Fibroblast of the aortic adventitia (primary cell): Measurements from ENCODE around the gene DNAH7. TPM values are rescaled to one million over a fixed set of nuclear protein-coding genes. Genes with fewer than 3 reads are reported as not detected.

ENCODE experiments used
- DNase-seq: peaks from one replicate; pipeline ENCODE4 v3.0.0-alpha.2; 2010; ENCODE audit warnings: low read depth
- H3K4me3 ChIP-seq: 2 replicates; pipeline ENCODE4 v1.5.1; 2011; ENCODE audit warnings: low read depth, mild to moderate bottlenecking, control low read depth, low read length, moderate library complexity
- total RNA-seq: library from RNA; depleted of rRNA; stranded (reverse); fragments of >200 nt; gene quantifications from 2 replicates; pipeline ENCODE4 v1.2.3, GENCODE V29; 2012; ENCODE audit warnings: low replicate concordance
- TF ChIP-seq, protein P1 (sequence below): IDR thresholded peaks from 2 replicates; pipeline ENCODE4 v1.5.1; 2011; ENCODE audit warnings: mild to moderate bottlenecking, low read length, control low read depth, inconsistent platforms; ENCODE audit not compliant: insufficient read depth

DNAH7 gene
- total RNA-seq, 1 donor: 2.6 TPM

DNA sequence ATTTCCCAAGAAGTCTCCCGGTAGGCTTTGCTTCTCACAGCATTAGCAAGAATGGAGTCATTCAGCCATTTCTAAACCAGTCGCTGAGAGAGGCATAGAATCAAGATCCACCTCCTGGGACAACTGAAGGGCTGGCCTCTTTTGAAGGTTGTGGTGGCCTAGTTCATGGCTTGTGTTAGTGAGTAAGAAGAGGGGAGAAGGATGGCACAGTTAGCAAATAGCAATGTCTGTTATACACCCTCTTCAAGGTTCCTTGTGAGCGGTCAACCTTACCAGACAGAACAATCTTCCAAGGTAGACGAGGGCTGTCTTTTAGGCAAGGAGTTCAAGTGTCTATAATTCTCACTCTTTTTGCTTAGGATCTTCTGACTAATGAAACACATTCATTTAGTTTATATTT is 35.4 kb upstream of the DNAH7 start:
- TF ChIP-seq, protein P1, sequence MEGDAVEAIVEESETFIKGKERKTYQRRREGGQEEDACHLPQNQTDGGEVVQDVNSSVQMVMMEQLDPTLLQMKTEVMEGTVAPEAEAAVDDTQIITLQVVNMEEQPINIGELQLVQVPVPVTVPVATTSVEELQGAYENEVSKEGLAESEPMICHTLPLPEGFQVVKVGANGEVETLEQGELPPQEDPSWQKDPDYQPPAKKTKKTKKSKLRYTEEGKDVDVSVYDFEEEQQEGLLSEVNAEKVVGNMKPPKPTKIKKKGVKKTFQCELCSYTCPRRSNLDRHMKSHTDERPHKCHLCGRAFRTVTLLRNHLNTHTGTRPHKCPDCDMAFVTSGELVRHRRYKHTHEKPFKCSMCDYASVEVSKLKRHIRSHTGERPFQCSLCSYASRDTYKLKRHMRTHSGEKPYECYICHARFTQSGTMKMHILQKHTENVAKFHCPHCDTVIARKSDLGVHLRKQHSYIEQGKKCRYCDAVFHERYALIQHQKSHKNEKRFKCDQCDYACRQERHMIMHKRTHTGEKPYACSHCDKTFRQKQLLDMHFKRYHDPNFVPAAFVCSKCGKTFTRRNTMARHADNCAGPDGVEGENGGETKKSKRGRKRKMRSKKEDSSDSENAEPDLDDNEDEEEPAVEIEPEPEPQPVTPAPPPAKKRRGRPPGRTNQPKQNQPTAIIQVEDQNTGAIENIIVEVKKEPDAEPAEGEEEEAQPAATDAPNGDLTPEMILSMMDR: no peak
- H3K4me3 ChIP-seq: no peak overlapping the region
- no peak for DNase-seq

DNA sequence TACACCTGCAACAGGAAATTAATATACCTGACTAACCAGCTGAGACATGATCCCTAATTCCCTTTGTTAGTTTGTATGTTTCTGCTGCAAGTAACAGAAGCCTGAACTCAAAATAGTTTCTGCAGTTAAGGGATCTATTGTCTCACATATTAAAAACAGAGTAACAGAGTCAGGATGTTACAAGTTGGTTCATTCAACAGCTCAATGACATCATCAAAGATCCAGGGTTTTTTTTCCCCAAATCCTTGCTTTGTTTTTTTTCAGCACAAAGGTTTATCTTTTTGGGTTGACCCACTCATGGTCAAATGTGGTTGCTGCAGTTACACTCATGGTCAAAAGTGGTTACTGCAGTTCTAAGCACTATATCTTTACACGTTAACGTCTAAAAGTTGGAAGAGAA is 35.0 kb upstream of the DNAH7 start:
- H3K4me3 ChIP-seq: no peak overlapping the region

GRCh38 chr2:196101325-196101991 is 32.8 kb upstream of the DNAH7 start:
- peak; percentile 87 for DNase-seq

More for the DNA sequence above, 35.0 kb upstream of the DNAH7 start:
- DNase-seq: no peak
- TF ChIP-seq, protein P1: no peak

DNA sequence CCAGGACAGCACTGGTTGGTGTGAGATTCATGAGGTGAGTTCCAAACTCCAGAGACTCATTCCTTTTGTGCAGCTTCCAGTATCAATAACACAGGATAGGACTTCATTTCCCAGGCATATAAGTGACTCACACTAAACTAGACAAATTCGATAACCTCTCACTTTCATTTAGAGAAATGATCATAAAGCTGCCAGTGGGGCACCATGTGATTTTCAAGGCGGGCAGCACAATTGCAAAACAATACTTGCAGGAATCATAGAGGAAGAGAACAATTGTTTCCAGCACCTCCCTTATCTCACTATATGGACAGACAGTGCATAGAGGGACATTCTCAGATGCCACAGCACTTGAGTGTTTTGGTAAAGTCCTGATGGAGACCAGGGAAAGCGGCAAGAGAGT is 31.3 kb upstream of the DNAH7 start:
- TF ChIP-seq, protein P1: no peak
- no peak overlapping the region for H3K4me3 ChIP-seq
- peak; percentile 44 for DNase-seq

More at GRCh38 chr2:196101325-196101991, 32.8 kb upstream of the DNAH7 start:
- TF ChIP-seq, protein P1: no peak
- no peak overlapping the region for H3K4me3 ChIP-seq

- DNase-seq: no peak
- no peak overlapping the region for H3K4me3 ChIP-seq
- TF ChIP-seq, protein P1: no peak
Measured at GRCh38 chr2:196097864-196098660, 29.4 kb upstream of the DNAH7 start.

GRCh38 chr2:196096982-196097745 is 28.5 kb upstream of the DNAH7 start:
- TF ChIP-seq, protein P1: no peak
- DNase-seq: no peak
- no peak overlapping the region for H3K4me3 ChIP-seq
